ENCODE data around the gene GLDN. TPM values are rescaled to one million over a fixed set of nuclear protein-coding genes. Genes with fewer than 3 reads are reported as not detected.
"Not testable (repeated sequence)": the region's sequence is repeated elsewhere in the genome, so short reads cannot be mapped to it uniquely, and the experiment has no call there.

The GLDN gene
- polyA plus RNA-seq, 1 experiment: 0.21 TPM

- no peak for TF ChIP-seq CTCF (IDR thresholded peaks at IDR 0.05; ENCODE audit: insufficient read depth, low read depth, low read length)
- Histone ChIP-seq H3K27me3 (ENCODE audit: control insufficient read depth, insufficient read depth, low read length) (no peaks in the 10 kb centered on the region), H3K4me3 (ENCODE audit: low read depth, low read length) (no peak overlapping the region), H3K36me3 (ENCODE audit: control insufficient read depth, insufficient read depth, low read length) (peaks cover 2% of the 10 kb centered on the region)
- CTCF ChIA-PET: interaction anchor here (0.6 to 1.1 kb wide), 2 partner anchors 43 to 282 kb away, joined by 3 read pairs; no protein-coding TSS in a partner anchor
- POLR2A ChIA-PET: no interaction called here
- DNase-seq (ENCODE audit: low read depth): no peak
Measured at GRCh38 chr15:51444807-51445206, 103.4 kb downstream of the GLDN start.

GRCh38 chr15:51446029-51446744, 104.7 kb downstream of the GLDN start:
- H3K4me3 ChIP-seq (ENCODE audit: low read depth, low read length); DNase-seq (ENCODE audit: low read depth); POLR2A ChIA-PET; H3K36me3 ChIP-seq (ENCODE audit: control insufficient read depth, insufficient read depth, low read length); H3K27me3 ChIP-seq (ENCODE audit: control insufficient read depth, insufficient read depth, low read length): not testable (repeated sequence)
- CTCF ChIA-PET: interaction anchor here (1.1 to 1.6 kb wide), 2 partner anchors 10 to 44 kb away, joined by 3 read pairs; no protein-coding TSS in a partner anchor

GRCh38 chr15:51447855-51448621, 106.6 kb downstream of the GLDN start:
- ChIA-PET CTCF (no interaction called here), POLR2A (no interaction called here)
- DNase-seq (ENCODE audit: low read depth): no peak
- Histone ChIP-seq H3K27me3 (ENCODE audit: control insufficient read depth, insufficient read depth, low read length) (no peaks in the 10 kb centered on the region), H3K4me3 (ENCODE audit: low read depth, low read length) (no peak overlapping the region), H3K36me3 (ENCODE audit: control insufficient read depth, insufficient read depth, low read length) (peaks cover 2% of the 10 kb centered on the region)
- TF ChIP-seq CTCF (IDR thresholded peaks at IDR 0.05; ENCODE audit: insufficient read depth, low read depth, low read length): no peak

- TF ChIP-seq CTCF (IDR thresholded peaks at IDR 0.05; ENCODE audit: insufficient read depth, low read depth, low read length): no peak
- ChIA-PET CTCF (no interaction called here), POLR2A (no interaction called here)
- Histone ChIP-seq H3K27me3 (ENCODE audit: control insufficient read depth, insufficient read depth, low read length) (no peaks in the 10 kb centered on the region), H3K4me3 (ENCODE audit: low read depth, low read length) (no peak overlapping the region), H3K36me3 (ENCODE audit: control insufficient read depth, insufficient read depth, low read length) (peaks cover 2% of the 10 kb centered on the region)
- DNase-seq (ENCODE audit: low read depth): no peak
Measured at GRCh38 chr15:51448622-51449399, 107.4 kb downstream of the GLDN start.

GRCh38 chr15:51450001-51450400, 108.5 kb downstream of the GLDN start:
- H3K4me3 ChIP-seq (ENCODE audit: low read depth, low read length): no peak overlapping the region
- CTCF ChIA-PET: interaction anchor here (1.0 kb wide), 1 partner anchor 258 kb away, joined by 3 read pairs; no protein-coding TSS in a partner anchor
- no peak for DNase-seq (ENCODE audit: low read depth)
- no peak for TF ChIP-seq CTCF (IDR thresholded peaks at IDR 0.05; ENCODE audit: insufficient read depth, low read depth, low read length)
- POLR2A ChIA-PET: no interaction called here
- peaks cover 2% of the 10 kb centered on the region for H3K36me3 ChIP-seq (ENCODE audit: control insufficient read depth, insufficient read depth, low read length)
- H3K27me3 ChIP-seq (ENCODE audit: control insufficient read depth, insufficient read depth, low read length): no peaks in the 10 kb centered on the region

Small RNA genes within 50 kb of the gene (small RNA-seq; reads per million reads assigned to genes)
- not detected for gene AC020891.4 (ENCODE audit: insufficient read length, low read depth, low replicate concordance)
- gene MIR7973-1 (ENCODE audit: insufficient read length, low read depth, low replicate concordance): not detected

Other genes with a start within 250 kb of the GLDN start
- gene TNFAIP8L3, start 246.7 kb upstream of the GLDN start, polyA plus RNA-seq (2011; rRNA removed): 0.04 and 0.07 TPM in 2 replicates
- gene CYP19A1, start 3.1 kb upstream of the GLDN start, polyA plus RNA-seq (2011; rRNA removed): 0.06 and 0.61 TPM in 2 replicates